Skeletal muscle tissue (tissue), 4 donors: ENCODE measurements around the gene SNX30. TPM values are rescaled to one million over a fixed set of nuclear protein-coding genes. Genes with fewer than 3 reads are reported as not detected.

ENCODE experiments used
- H3K27ac ChIP-seq: one replicate; pipeline ENCODE4 v1.7.0; 2013; ENCODE audit warnings: mild to moderate bottlenecking, low read depth, low read length, inconsistent platforms
- H3K27me3 ChIP-seq, 3 donors: one replicate each; pipeline ENCODE4 v1.7.0; 2013; ENCODE audit warnings: low read length in 3 of 3; ENCODE audit not compliant: control insufficient read depth in 3 of 3, insufficient read depth in 3 of 3
- H3K36me3 ChIP-seq, 3 donors: one replicate each; pipeline ENCODE4 v1.7.0; 2013; ENCODE audit warnings: low read length in 3 of 3; ENCODE audit not compliant: control insufficient read depth in 3 of 3, insufficient read depth in 3 of 3
- H3K4me1 ChIP-seq, 3 donors: one replicate each; pipeline ENCODE4 v1.7.0; 2013; ENCODE audit warnings: low read length in 3 of 3, mild to moderate bottlenecking in 3 of 3; ENCODE audit not compliant: control insufficient read depth in 3 of 3, insufficient read depth in 3 of 3
- H3K4me3 ChIP-seq, 3 donors: one replicate each; pipeline ENCODE4 v1.7.0; 2013; ENCODE audit warnings: low read length in 3 of 3
- H3K9ac ChIP-seq, 3 donors: one replicate each; pipeline ENCODE4 v1.7.0; 2013; ENCODE audit warnings: low read length in 3 of 3, mild to moderate bottlenecking in 3 of 3, moderate library complexity in 2 of 3, low read depth in 1 of 3
- H3K9me3 ChIP-seq, 3 donors: one replicate each; pipeline ENCODE4 v1.7.0; 2013; ENCODE audit warnings: low read length in 3 of 3; ENCODE audit not compliant: control insufficient read depth in 3 of 3
- total RNA-seq: library from RNA; depleted of rRNA; stranded (reverse); fragments of >200 nt; gene quantifications from one replicate; pipeline ENCODE4 v1.2.3, GENCODE V29; 2014
- donor health status: Osteomylitis.

The SNX30 gene
- total RNA-seq, 1 donor from 2014 or later: 8.9 TPM

GRCh38 chr9:112869917-112870316, 119.4 kb downstream of the SNX30 start:
- Histone ChIP-seq H3K27ac (no peak overlapping the region), H3K9me3 (no peaks in the 10 kb centered on the region), H3K4me3 (no peak overlapping the region), H3K9ac (no peak overlapping the region), H3K4me1 (peaks cover 5 to 15% (median 6%) of the 10 kb centered on the region in 3 donors), H3K27me3 (no peaks in the 10 kb centered on the region), H3K36me3 (peaks cover 2 to 13% (median 10%) of the 10 kb centered on the region in 3 donors)

DNA sequence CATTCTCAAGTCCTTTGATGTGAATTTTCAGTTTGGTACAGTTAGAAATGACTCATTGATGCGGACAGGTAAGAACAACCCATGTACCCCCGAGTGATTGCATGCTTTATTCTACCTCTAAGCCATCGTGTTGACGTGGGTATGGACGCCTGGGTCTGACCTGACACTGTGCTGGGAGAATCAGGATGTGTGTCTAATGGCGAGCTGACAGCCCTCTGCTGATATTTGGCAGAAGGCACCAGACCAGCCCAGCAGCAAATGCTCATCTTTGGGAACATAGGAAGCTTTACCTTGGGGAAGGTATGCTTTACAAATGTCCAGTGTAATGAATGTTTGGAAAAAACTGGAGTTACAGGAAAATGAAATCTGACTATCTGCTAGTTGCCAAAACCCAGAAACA, 120.0 kb downstream of the SNX30 start:
- H3K4me3 ChIP-seq: no peak overlapping the region
- H3K36me3 ChIP-seq: peaks cover 2 to 13% (median 13%) of the 10 kb centered on the region in 3 donors
- H3K27ac ChIP-seq: no peak overlapping the region
- H3K4me1 ChIP-seq: peaks cover 5 to 15% (median 6%) of the 10 kb centered on the region in 3 donors
- no peaks in the 10 kb centered on the region for H3K27me3 ChIP-seq
- H3K9me3 ChIP-seq: no peaks in the 10 kb centered on the region
- no peak overlapping the region for H3K9ac ChIP-seq

GRCh38 chr9:112872019-112872418, 121.5 kb downstream of the SNX30 start:
- no peaks in the 10 kb centered on the region for H3K27me3 ChIP-seq

GRCh38 chr9:112873773-112874405, 123.3 kb downstream of the SNX30 start:
- peaks cover 0 to 10% (median 9%) of the 10 kb centered on the region in 3 donors for H3K36me3 ChIP-seq

More at GRCh38 chr9:112872019-112872418, 121.5 kb downstream of the SNX30 start:
- H3K36me3 ChIP-seq: peaks cover 0 to 10% (median 9%) of the 10 kb centered on the region in 3 donors
- peaks cover 5 to 15% (median 6%) of the 10 kb centered on the region in 3 donors for H3K4me1 ChIP-seq
- no peak overlapping the region for H3K4me3 ChIP-seq
- no peak overlapping the region for H3K27ac ChIP-seq
- no peak overlapping the region for H3K9ac ChIP-seq
- H3K9me3 ChIP-seq: no peaks in the 10 kb centered on the region

DNA sequence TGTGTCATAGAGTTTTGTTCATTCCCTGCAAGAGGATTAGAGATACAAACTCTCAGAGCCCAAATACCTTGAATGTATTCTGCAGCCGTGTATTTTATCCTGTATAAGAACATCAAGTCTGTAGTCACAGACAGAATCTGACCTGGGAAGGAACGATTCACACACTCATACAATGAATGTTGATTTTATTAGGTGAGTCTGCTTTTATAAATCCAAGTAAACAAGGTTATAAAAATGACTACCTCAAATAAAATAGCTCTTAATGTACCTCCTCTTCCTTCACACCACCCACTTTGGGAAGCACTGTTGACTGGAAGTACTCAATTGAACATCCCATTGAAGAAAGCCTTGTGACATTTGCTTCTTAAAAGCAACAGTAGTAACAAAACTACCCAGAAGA, 128.2 kb downstream of the SNX30 start:
- peaks cover 0 to 5% (median 4%) of the 10 kb centered on the region in 3 donors for H3K36me3 ChIP-seq
- H3K4me3 ChIP-seq: no peak overlapping the region
- H3K27me3 ChIP-seq: no peaks in the 10 kb centered on the region
- no peak overlapping the region for H3K9ac ChIP-seq
- H3K27ac ChIP-seq: no peak overlapping the region
- H3K4me1 ChIP-seq: no peaks in the 10 kb centered on the region
- H3K9me3 ChIP-seq: no peaks in the 10 kb centered on the region

More at GRCh38 chr9:112873773-112874405, 123.3 kb downstream of the SNX30 start:
- Histone ChIP-seq H3K4me1 (peaks cover 4 to 5% (median 4%) of the 10 kb centered on the region in 3 donors), H3K4me3 (no peak overlapping the region), H3K9ac (no peak overlapping the region), H3K27me3 (no peaks in the 10 kb centered on the region), H3K27ac (no peak overlapping the region), H3K9me3 (no peaks in the 10 kb centered on the region)

DNA sequence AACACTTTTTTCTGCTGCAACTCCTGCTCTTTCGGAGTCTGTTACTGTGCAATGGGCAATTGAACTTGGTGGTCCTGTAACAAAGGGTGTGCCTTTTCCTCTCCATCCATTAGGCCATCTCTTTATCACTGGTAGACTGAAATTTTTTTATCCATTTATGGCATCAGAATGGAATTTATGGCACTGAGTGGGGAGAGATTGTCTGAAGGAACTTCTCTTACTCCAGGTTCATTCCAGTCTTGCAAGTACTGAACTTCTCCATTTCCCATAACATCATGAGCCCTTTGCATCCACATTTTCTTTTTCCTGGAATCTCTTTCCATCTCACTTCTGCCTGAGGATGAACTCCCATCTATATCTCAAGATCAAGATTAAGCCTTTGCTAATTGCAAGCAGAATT, 130.1 kb downstream of the SNX30 start:
- Histone ChIP-seq H3K27me3 (no peaks in the 10 kb centered on the region), H3K4me3 (no peak overlapping the region), H3K9ac (no peak overlapping the region), H3K27ac (no peak overlapping the region), H3K4me1 (no peaks in the 10 kb centered on the region), H3K9me3 (no peaks in the 10 kb centered on the region), H3K36me3 (peaks cover 0 to 4% (median 2%) of the 10 kb centered on the region in 3 donors)

DNA sequence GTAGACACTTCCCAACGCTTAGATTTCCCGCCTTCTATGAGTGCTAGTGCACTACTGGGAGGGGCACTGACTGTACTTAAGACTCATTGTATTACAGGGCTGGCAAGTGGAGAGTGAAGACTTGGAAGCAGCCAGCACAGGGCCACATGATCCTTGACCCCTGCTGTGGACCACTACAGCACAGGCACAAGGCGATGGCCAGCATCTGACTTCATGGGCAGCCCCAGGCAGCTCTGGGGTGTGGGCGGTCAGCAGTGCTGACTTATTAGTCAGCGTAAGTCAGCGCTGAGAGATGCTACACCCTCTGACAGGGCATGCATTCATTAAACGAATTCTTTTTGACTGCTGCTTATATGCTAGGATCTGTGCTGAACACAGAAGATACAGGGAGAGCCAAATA, 130.8 kb downstream of the SNX30 start:
- Histone ChIP-seq H3K4me3 (no peak overlapping the region), H3K27me3 (no peaks in the 10 kb centered on the region), H3K36me3 (peaks cover 0 to 4% (median 2%) of the 10 kb centered on the region in 3 donors)

DNA sequence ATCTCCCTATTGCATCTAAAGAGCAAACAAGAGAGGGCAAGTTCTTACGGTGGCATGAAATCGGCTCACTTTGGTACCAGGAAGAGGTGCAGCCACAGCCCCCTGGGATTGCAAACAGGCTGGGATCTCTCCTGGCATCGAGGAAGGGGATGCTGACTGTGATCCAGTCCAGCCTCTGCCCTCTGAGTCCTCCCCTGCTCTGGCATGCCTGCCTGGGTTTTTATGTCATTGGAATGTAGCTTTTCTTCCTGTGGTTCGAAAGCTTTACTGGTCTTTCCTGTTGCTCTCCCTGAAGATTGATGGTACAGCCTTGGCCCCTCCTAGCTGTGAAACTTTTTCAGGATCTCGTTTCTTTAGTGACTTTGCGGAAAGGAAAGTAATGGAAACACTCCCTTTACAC, 133.5 kb downstream of the SNX30 start:
- peaks cover 0 to under 1% (median 0%) of the 10 kb centered on the region in 3 donors for H3K27me3 ChIP-seq
- no peak overlapping the region for H3K9ac ChIP-seq
- H3K36me3 ChIP-seq: peaks cover 0 to 4% (median 2%) of the 10 kb centered on the region in 3 donors

More for the DNA sequence above, 130.8 kb downstream of the SNX30 start:
- Histone ChIP-seq H3K4me1 (no peaks in the 10 kb centered on the region), H3K9ac (no peak overlapping the region), H3K9me3 (no peaks in the 10 kb centered on the region), H3K27ac (no peak overlapping the region)

GRCh38 chr9:112884721-112885120, 134.2 kb downstream of the SNX30 start:
- Histone ChIP-seq H3K4me1 (peaks cover 0 to under 1% (median 0%) of the 10 kb centered on the region in 3 donors), H3K9me3 (no peaks in the 10 kb centered on the region), H3K4me3 (no peak overlapping the region), H3K36me3 (peaks cover 0 to 4% (median 0%) of the 10 kb centered on the region in 3 donors), H3K27ac (no peak overlapping the region), H3K9ac (no peak overlapping the region), H3K27me3 (peaks cover 3 to 7% (median 4%) of the 10 kb centered on the region in 3 donors)

More for the DNA sequence above, 133.5 kb downstream of the SNX30 start:
- no peaks in the 10 kb centered on the region for H3K9me3 ChIP-seq
- no peak overlapping the region for H3K4me3 ChIP-seq
- no peaks in the 10 kb centered on the region for H3K4me1 ChIP-seq
- H3K27ac ChIP-seq: no peak overlapping the region

GRCh38 chr9:112885324-112885723, 134.8 kb downstream of the SNX30 start:
- Histone ChIP-seq H3K4me3 (no peak overlapping the region), H3K27me3 (peaks cover 8 to 12% (median 9%) of the 10 kb centered on the region in 3 donors), H3K36me3 (peaks cover 0 to 2% (median 0%) of the 10 kb centered on the region in 3 donors), H3K4me1 (peaks cover 1 to 6% (median 6%) of the 10 kb centered on the region in 3 donors), H3K9me3 (no peaks in the 10 kb centered on the region), H3K9ac (no peak overlapping the region), H3K27ac (no peak overlapping the region)
